ENCODE results near the gene SLC17A3. TPM values are rescaled to one million over a fixed set of nuclear protein-coding genes. Genes with fewer than 3 reads are reported as not detected.

The SLC17A3 gene
- total RNA-seq, 1 donor from 2014 or later: 0.34 TPM

- no peaks in the 10 kb centered on the region for H3K36me3 Mint-ChIP-seq (ENCODE audit: insufficient read depth)
- H3K27ac Mint-ChIP-seq: no peak overlapping the region
- DNase-seq (ENCODE audit: low spot score, unreplicated experiment): peak; percentile 22
- no peak overlapping the region for H3K4me3 Mint-ChIP-seq (ENCODE audit: low read depth)
- H3K4me1 Mint-ChIP-seq (ENCODE audit: low read depth): peaks cover 3% of the 10 kb centered on the region
- peaks cover 3% of the 10 kb centered on the region for H3K9me3 Mint-ChIP-seq (ENCODE audit: low read depth)
- H3K27me3 Mint-ChIP-seq: no peaks in the 10 kb centered on the region
- peak; percentile 72 for TF ChIP-seq CTCF (IDR thresholded peaks at IDR 0.05; ENCODE audit: unreplicated experiment)
These were observed 16.1 kb upstream of the SLC17A3 start for GRCh38 chr6:25889877-25890853.

GRCh38 chr6:25888626-25889025, 14.6 kb upstream of the SLC17A3 start:
- Mint-ChIP-seq H3K9me3 (ENCODE audit: low read depth) (peaks cover 3% of the 10 kb centered on the region), H3K27ac (no peak overlapping the region), H3K27me3 (no peaks in the 10 kb centered on the region), H3K36me3 (ENCODE audit: insufficient read depth) (no peaks in the 10 kb centered on the region), H3K4me1 (ENCODE audit: low read depth) (peaks cover 3% of the 10 kb centered on the region), H3K4me3 (ENCODE audit: low read depth) (no peak overlapping the region)
- no peak for TF ChIP-seq CTCF (IDR thresholded peaks at IDR 0.05; ENCODE audit: unreplicated experiment)
- no peak for DNase-seq (ENCODE audit: low spot score, unreplicated experiment)

GRCh38 chr6:25886066-25886465, 12.0 kb upstream of the SLC17A3 start:
- Mint-ChIP-seq H3K36me3 (ENCODE audit: insufficient read depth) (no peaks in the 10 kb centered on the region), H3K27ac (no peak overlapping the region), H3K4me3 (ENCODE audit: low read depth) (no peak overlapping the region), H3K9me3 (ENCODE audit: low read depth) (peaks cover 3% of the 10 kb centered on the region), H3K27me3 (no peaks in the 10 kb centered on the region), H3K4me1 (ENCODE audit: low read depth) (peaks cover 3% of the 10 kb centered on the region)
- no peak for TF ChIP-seq CTCF (IDR thresholded peaks at IDR 0.05; ENCODE audit: unreplicated experiment)
- DNase-seq (ENCODE audit: low spot score, unreplicated experiment): no peak

- Mint-ChIP-seq H3K27me3 (no peaks in the 10 kb centered on the region), H3K9me3 (ENCODE audit: low read depth) (peaks cover 3% of the 10 kb centered on the region), H3K4me3 (ENCODE audit: low read depth) (no peak overlapping the region), H3K27ac (no peak overlapping the region), H3K4me1 (ENCODE audit: low read depth) (no peaks in the 10 kb centered on the region), H3K36me3 (ENCODE audit: insufficient read depth) (no peaks in the 10 kb centered on the region)
- TF ChIP-seq CTCF (IDR thresholded peaks at IDR 0.05; ENCODE audit: unreplicated experiment): no peak
- DNase-seq (ENCODE audit: low spot score, unreplicated experiment): no peak
These were observed 9.9 kb upstream of the SLC17A3 start for GRCh38 chr6:25883991-25884390.

GRCh38 chr6:25883536-25883935, 9.5 kb upstream of the SLC17A3 start:
- no peak overlapping the region for H3K4me3 Mint-ChIP-seq (ENCODE audit: low read depth)
- peaks cover 4% of the 10 kb centered on the region for H3K27me3 Mint-ChIP-seq
- TF ChIP-seq CTCF (IDR thresholded peaks at IDR 0.05; ENCODE audit: unreplicated experiment): no peak
- no peak for DNase-seq (ENCODE audit: low spot score, unreplicated experiment)
- no peaks in the 10 kb centered on the region for H3K4me1 Mint-ChIP-seq (ENCODE audit: low read depth)
- no peaks in the 10 kb centered on the region for H3K36me3 Mint-ChIP-seq (ENCODE audit: insufficient read depth)
- H3K9me3 Mint-ChIP-seq (ENCODE audit: low read depth): peaks cover 3% of the 10 kb centered on the region
- no peak overlapping the region for H3K27ac Mint-ChIP-seq
